Astrocyte (in vitro differentiated cells and primary cell): ENCODE results near the gene CIB4. TPM values are rescaled to one million over a fixed set of nuclear protein-coding genes. Genes with fewer than 3 reads are reported as not detected.

Source experiments
- DNase-seq: peaks from one replicate; pipeline ENCODE4 v3.0.0-alpha.2; 2010; ENCODE audit warnings: low read depth
- FAIRE-seq: peaks from 2 replicates; lab custom pipeline; 2011; peaks lifted over from hg19 to GRCh38; lab: Jason Lieb, UNC
- H2AFZ ChIP-seq: 2 replicates; pipeline ENCODE4 v1.6.0; 2012; ENCODE audit warnings: low read depth, low read length, inconsistent platforms
- H3K27ac ChIP-seq: 2 replicates; pipeline ENCODE4 v1.5.1; 2011; ENCODE audit warnings: low read depth, low read length, inconsistent platforms
- H3K27me3 ChIP-seq: 2 replicates; pipeline ENCODE4 v1.6.0; 2011; ENCODE audit warnings: low read length, inconsistent platforms; ENCODE audit not compliant: insufficient read depth
- H3K36me3 ChIP-seq: 2 replicates; pipeline ENCODE4 v1.5.1; 2011; ENCODE audit warnings: low read length, inconsistent platforms; ENCODE audit not compliant: insufficient read depth
- H3K4me1 ChIP-seq: 2 replicates; pipeline ENCODE4 v1.5.1; 2011; ENCODE audit warnings: low read length, inconsistent platforms; ENCODE audit not compliant: insufficient read depth
- H3K4me2 ChIP-seq: 2 replicates; pipeline ENCODE4 v1.6.0; 2012; ENCODE audit warnings: low read length, inconsistent platforms
- H3K4me3 ChIP-seq: 2 replicates; pipeline ENCODE4 v1.5.1; 2011; ENCODE audit warnings: low read depth, mild to moderate bottlenecking, low read length, inconsistent platforms; ENCODE audit not compliant: insufficient read depth
- H3K79me2 ChIP-seq: 2 replicates; pipeline ENCODE4 v1.6.0; 2012; ENCODE audit warnings: mild to moderate bottlenecking, low read length, inconsistent platforms; ENCODE audit not compliant: insufficient read depth
- H3K9ac ChIP-seq: 2 replicates; pipeline ENCODE4 v1.6.0; 2012; ENCODE audit warnings: mild to moderate bottlenecking, low read length, inconsistent platforms
- H3K9me3 ChIP-seq: 2 replicates; pipeline ENCODE4 v1.5.1; 2012; ENCODE audit warnings: low read depth, mild to moderate bottlenecking, low read length, inconsistent platforms; ENCODE audit not compliant: insufficient read depth
- H4K20me1 ChIP-seq: 2 replicates; pipeline ENCODE4 v1.6.0; 2012; ENCODE audit warnings: low read length, inconsistent platforms; ENCODE audit not compliant: insufficient read depth
- H3K27ac Mint-ChIP-seq: one replicate; pipeline ENCODE4 v1.8.0; 2021; ENCODE audit warnings: mild to moderate bottlenecking, mixed read lengths; ENCODE audit not compliant: unreplicated experiment
- H3K27me3 Mint-ChIP-seq: one replicate; pipeline ENCODE4 v1.8.0; 2021; ENCODE audit warnings: low read depth, mixed read lengths; ENCODE audit not compliant: unreplicated experiment
- H3K36me3 Mint-ChIP-seq: one replicate; pipeline ENCODE4 v1.8.0; 2021; ENCODE audit warnings: low read depth, mixed read lengths; ENCODE audit not compliant: unreplicated experiment
- H3K4me1 Mint-ChIP-seq: one replicate; pipeline ENCODE4 v1.8.0; 2021; ENCODE audit warnings: low read depth, mixed read lengths; ENCODE audit not compliant: unreplicated experiment
- H3K4me3 Mint-ChIP-seq: one replicate; pipeline ENCODE4 v1.8.0; 2021; ENCODE audit warnings: mild to moderate bottlenecking, moderate library complexity, mixed read lengths; ENCODE audit not compliant: unreplicated experiment
- H3K9me3 Mint-ChIP-seq: one replicate; pipeline ENCODE4 v1.8.0; 2021; ENCODE audit warnings: mild to moderate bottlenecking, mixed read lengths; ENCODE audit not compliant: unreplicated experiment
- EZH2 ChIP-seq: IDR thresholded peaks from 2 replicates; pipeline ENCODE4 v1.6.1; 2012; ENCODE audit warnings: mild to moderate bottlenecking, low read length, inconsistent platforms; ENCODE audit not compliant: insufficient read depth
- total RNA-seq: library from RNA; stranded (reverse); gene quantifications from 2 replicates; pipeline ENCODE4 v1.2.1, GENCODE V29; 2021
- TF ChIP-seq, protein P1 (sequence below): IDR thresholded peaks from 2 replicates; pipeline ENCODE4 v1.5.1; 2011; ENCODE audit warnings: low read depth, mild to moderate bottlenecking, inconsistent platforms, low read length, moderate library complexity; ENCODE audit not compliant: insufficient read depth

Gene CIB4
- total RNA-seq, 1 donor from 2014 or later = not detected

DNA sequence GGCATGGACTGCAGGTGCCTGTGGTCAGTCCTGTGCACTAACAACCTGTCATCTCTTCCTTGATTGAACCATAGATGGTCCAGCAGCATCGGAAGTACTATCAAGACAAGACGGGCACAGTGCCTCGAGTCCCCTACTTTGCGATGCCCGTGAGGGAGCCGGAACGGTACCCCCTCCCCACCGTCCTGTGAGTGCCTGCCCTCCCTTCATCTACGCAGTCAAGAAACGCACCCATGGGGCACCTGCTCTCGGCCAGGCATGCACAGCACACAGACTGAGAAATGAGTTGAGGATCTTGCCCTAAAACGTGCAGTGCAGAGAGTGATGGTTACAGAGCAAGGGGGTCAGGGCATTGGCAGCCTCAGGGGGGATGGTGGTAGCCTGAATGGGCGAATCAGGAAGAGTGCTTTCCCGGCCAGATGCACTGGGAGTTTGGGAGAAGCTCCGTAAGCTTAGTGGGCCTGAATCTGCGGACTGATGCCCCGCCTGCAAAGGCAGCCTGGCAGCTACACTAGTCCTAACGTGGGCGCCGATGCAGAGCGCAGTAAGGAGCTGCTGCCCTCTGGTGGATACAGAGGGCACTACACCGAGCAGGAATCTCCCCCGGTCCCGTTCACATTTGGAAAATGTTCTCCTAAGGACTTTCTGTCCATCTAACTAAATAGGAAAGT is 63.6 kb downstream of the CIB4 start:
- DNase-seq (peak; percentile 17), FAIRE-seq (no peak)
- Mint-ChIP-seq H3K27me3 (peaks cover 82% of the 10 kb centered on the region), H3K4me1 (no peaks in the 10 kb centered on the region), H3K9me3 (peaks cover 6% of the 10 kb centered on the region), H3K27ac (peak overlapping the region; percentile 18), H3K36me3 (no peaks in the 10 kb centered on the region), H3K4me3 (no peak overlapping the region)
- Histone ChIP-seq H3K36me3 (no peaks in the 10 kb centered on the region), H3K4me1 (no peaks in the 10 kb centered on the region), H3K9ac (no peak overlapping the region), H3K4me2 (no peak overlapping the region), H3K27me3 (peaks cover 40% of the 10 kb centered on the region), H3K4me3 (no peak overlapping the region), H3K9me3 (no peaks in the 10 kb centered on the region), H2AFZ (no peak overlapping the region), H3K79me2 (no peaks in the 10 kb centered on the region), H3K27ac (no peak overlapping the region), H4K20me1 (no peaks in the 10 kb centered on the region)
- TF ChIP-seq, protein P1, sequence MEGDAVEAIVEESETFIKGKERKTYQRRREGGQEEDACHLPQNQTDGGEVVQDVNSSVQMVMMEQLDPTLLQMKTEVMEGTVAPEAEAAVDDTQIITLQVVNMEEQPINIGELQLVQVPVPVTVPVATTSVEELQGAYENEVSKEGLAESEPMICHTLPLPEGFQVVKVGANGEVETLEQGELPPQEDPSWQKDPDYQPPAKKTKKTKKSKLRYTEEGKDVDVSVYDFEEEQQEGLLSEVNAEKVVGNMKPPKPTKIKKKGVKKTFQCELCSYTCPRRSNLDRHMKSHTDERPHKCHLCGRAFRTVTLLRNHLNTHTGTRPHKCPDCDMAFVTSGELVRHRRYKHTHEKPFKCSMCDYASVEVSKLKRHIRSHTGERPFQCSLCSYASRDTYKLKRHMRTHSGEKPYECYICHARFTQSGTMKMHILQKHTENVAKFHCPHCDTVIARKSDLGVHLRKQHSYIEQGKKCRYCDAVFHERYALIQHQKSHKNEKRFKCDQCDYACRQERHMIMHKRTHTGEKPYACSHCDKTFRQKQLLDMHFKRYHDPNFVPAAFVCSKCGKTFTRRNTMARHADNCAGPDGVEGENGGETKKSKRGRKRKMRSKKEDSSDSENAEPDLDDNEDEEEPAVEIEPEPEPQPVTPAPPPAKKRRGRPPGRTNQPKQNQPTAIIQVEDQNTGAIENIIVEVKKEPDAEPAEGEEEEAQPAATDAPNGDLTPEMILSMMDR = peak; percentile 95
- no peak for TF ChIP-seq EZH2

DNA sequence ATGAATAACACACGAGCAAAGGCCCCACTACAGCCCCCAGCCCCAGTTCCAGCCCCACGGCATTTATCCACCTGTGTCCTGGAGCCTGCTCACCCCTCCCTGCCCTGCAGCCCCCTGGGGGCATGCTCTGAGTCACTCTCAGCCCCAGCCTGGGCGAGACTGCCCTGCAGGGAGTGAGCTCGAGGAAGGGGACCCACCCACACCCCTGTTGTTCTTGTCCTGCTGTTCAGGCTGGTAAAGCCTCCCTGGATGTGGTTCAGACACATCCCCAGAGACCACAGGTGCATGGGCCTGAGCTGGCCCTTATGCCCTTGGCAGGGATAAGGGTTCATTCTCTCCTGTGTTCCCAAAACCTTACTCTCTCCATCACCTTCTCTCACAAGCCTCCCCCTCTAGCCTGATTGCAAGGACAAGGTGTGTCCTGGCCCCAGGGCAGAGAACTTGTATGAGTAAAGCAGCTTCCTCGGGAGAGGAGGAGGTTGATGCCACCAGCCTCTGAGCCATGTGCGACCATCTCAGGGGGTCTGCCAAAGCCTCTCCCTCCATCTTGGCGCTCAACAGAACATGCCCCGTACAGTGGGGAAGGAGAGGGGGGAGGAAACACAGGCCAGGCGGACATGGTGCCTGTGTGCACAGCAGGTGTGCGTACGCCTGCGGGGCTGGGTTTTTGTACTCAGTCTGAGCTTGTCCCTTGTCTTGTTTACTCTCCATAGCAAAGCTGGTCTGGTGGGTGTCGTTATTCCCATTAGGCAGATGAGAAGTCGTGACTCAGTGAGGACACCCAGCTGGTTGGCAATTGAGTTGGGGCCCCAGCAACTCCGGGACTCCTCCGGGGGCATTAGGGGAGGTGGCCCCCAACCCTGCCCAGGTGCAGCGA is 64.4 kb downstream of the CIB4 start:
- no peaks in the 10 kb centered on the region for H3K36me3 ChIP-seq
- H3K9ac ChIP-seq = no peak overlapping the region
- no peak for FAIRE-seq
- no peak overlapping the region for H3K27ac Mint-ChIP-seq
- H3K4me1 ChIP-seq = no peaks in the 10 kb centered on the region
- no peaks in the 10 kb centered on the region for H3K9me3 ChIP-seq
- no peak overlapping the region for H3K4me2 ChIP-seq
- peaks cover 6% of the 10 kb centered on the region for H3K9me3 Mint-ChIP-seq
- H2AFZ ChIP-seq = no peak overlapping the region
- no peak for DNase-seq
- H3K27me3 Mint-ChIP-seq = peaks cover 80% of the 10 kb centered on the region
- no peaks in the 10 kb centered on the region for H3K79me2 ChIP-seq
- no peaks in the 10 kb centered on the region for H4K20me1 ChIP-seq
- H3K27ac ChIP-seq = no peak overlapping the region
- no peaks in the 10 kb centered on the region for H3K4me1 Mint-ChIP-seq
- H3K4me3 ChIP-seq = no peak overlapping the region
- H3K4me3 Mint-ChIP-seq = no peak overlapping the region
- no peaks in the 10 kb centered on the region for H3K36me3 Mint-ChIP-seq
- peaks cover 43% of the 10 kb centered on the region for H3K27me3 ChIP-seq
- TF ChIP-seq EZH2 = no peak
- TF ChIP-seq, protein P1 = no peak
